ENCODE measurements around the gene PJA2. TPM values are rescaled to one million over a fixed set of nuclear protein-coding genes. Genes with fewer than 3 reads are reported as not detected.

Gene PJA2
- total and polyA plus RNA-seq, 12 donors = 15.6 to 103 (median 87.9) TPM

- WGBS, 2 donors = 74 to 98% methylated on average over 2 of the region's 2 CpGs
- DNase-seq (no peak), ATAC-seq (no peak)
- intact Hi-C loops (cut with DNase I) = no loop called here
- Histone ChIP-seq H3K36me3 (no peaks in the 10 kb centered on the region), H3K4me3 (no peak overlapping the region), H3K27ac (no peak overlapping the region), H3K9me3 (no peaks in the 10 kb centered on the region), H3K27me3 (no peaks in the 10 kb centered on the region), H3K4me1 (peaks cover 3 to 69% (median 35%) of the 10 kb centered on the region in 9 donors)
- TF ChIP-seq, protein P1, sequence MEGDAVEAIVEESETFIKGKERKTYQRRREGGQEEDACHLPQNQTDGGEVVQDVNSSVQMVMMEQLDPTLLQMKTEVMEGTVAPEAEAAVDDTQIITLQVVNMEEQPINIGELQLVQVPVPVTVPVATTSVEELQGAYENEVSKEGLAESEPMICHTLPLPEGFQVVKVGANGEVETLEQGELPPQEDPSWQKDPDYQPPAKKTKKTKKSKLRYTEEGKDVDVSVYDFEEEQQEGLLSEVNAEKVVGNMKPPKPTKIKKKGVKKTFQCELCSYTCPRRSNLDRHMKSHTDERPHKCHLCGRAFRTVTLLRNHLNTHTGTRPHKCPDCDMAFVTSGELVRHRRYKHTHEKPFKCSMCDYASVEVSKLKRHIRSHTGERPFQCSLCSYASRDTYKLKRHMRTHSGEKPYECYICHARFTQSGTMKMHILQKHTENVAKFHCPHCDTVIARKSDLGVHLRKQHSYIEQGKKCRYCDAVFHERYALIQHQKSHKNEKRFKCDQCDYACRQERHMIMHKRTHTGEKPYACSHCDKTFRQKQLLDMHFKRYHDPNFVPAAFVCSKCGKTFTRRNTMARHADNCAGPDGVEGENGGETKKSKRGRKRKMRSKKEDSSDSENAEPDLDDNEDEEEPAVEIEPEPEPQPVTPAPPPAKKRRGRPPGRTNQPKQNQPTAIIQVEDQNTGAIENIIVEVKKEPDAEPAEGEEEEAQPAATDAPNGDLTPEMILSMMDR (IDR thresholded peaks at IDR 0.05) = no peak
Observed at GRCh38 chr5:109396965-109397364, 12.8 kb downstream of the PJA2 start.

- ATAC-seq (no peak), DNase-seq (no peak)
- H3K27ac ChIP-seq = no peak overlapping the region
- H3K9me3 ChIP-seq = peaks cover 0 to 11% (median 0%) of the 10 kb centered on the region in 11 donors
- 53 to 67% methylated on average over 3 of the region's 3 CpGs for WGBS, 2 donors
- H3K27me3 ChIP-seq = no peaks in the 10 kb centered on the region
- no peak overlapping the region for H3K4me3 ChIP-seq
- H3K36me3 ChIP-seq = no peaks in the 10 kb centered on the region
- TF ChIP-seq, protein P1 (IDR thresholded peaks at IDR 0.05) = no peak
- H3K4me1 ChIP-seq = peaks cover 0 to 62% (median 33%) of the 10 kb centered on the region in 9 donors
- intact Hi-C loops (cut with DNase I) = no loop called here
Observed at GRCh38 chr5:109394806-109395205, 15.0 kb downstream of the PJA2 start.

GRCh38 chr5:109390188-109390587 lies 19.6 kb downstream of the PJA2 start:
- H3K9me3 ChIP-seq = peaks cover 0 to 11% (median 0%) of the 10 kb centered on the region in 11 donors
- DNase-seq = no peak
- no peaks in the 10 kb centered on the region for H3K36me3 ChIP-seq
- no peak overlapping the region for H3K4me3 ChIP-seq
- TF ChIP-seq, protein P1 (IDR thresholded peaks at IDR 0.05) = no peak
- intact Hi-C loops (cut with DNase I) = no loop called here
- H3K4me1 ChIP-seq = peaks cover 0 to 71% (median 55%) of the 10 kb centered on the region in 9 donors
- H3K27ac ChIP-seq = no peak overlapping the region
- ATAC-seq = no peak
- no peaks in the 10 kb centered on the region for H3K27me3 ChIP-seq

DNA sequence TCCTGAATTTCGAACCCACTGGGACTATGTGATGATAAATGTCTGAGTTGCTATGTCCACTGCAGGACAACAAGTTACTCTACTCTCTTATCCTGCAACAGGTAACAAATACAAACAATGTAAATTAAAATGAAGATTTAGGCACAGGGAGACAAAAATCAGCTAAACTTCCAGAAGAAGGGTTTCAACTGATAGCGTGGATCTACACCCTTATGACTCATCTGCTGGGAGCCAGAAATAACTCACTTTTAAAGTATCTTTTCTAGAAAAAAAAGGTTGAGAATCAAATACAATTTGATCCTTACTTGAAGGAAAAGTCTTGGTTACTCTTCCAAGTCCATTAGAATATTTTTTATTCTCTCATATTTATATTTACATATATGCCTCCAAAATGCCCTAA lies 21.4 kb downstream of the PJA2 start:
- H3K4me3 ChIP-seq = no peak overlapping the region
- H3K4me1 ChIP-seq = peaks cover 0 to 57% (median 44%) of the 10 kb centered on the region in 9 donors
- peaks cover 0 to 3% (median 0%) of the 10 kb centered on the region in 9 donors for H3K36me3 ChIP-seq
- H3K9me3 ChIP-seq = peaks cover 0 to 11% (median 0%) of the 10 kb centered on the region in 11 donors
- intact Hi-C loops (cut with DNase I) = no loop called here
- no peaks in the 10 kb centered on the region for H3K27me3 ChIP-seq
- WGBS, 2 donors = 64 to 72% methylated on average over 2 of the region's 2 CpGs
- H3K27ac ChIP-seq = no peak overlapping the region
- DNase-seq (no peak), ATAC-seq (no peak)
- TF ChIP-seq, protein P1 (IDR thresholded peaks at IDR 0.05) = no peak
